DMS 273 treated with DMSO at 0.1 percent for 48 hours (cell line): Measurements from ENCODE around the gene MAEL.
"Not testable (repeated sequence)": the region's sequence is repeated elsewhere in the genome, so short reads cannot be mapped to it uniquely, and the experiment has no call there.

Experiments
- DNase-seq: peaks from one replicate; lab custom pipeline; 2025; lab: John Stamatoyannopoulos, UW

MAEL gene

DNA sequence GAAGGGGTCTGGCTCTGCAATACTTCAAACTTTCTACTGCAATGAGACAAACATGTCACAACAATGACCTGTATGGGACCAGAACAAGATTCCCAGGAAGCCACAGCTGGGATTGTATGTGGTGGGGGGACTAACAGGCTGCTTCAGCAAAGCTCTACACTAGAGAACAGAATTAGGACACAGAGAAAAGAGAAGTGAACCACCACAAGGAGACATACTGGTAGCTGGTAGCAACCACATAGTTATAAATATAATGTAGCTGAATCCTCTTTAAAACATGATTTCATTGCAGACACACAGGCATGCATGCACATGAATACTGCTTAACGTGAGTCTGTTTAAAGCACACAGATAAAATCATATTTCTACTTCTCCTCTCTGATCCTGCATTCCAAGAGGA lies 10.3 kb upstream of the MAEL start:
- DNase-seq: no peak

GRCh38 chr1:166980383-166980782 lies 8.7 kb upstream of the MAEL start:
- no peak for DNase-seq

GRCh38 chr1:166980818-166981217 lies 8.3 kb upstream of the MAEL start:
- no peak for DNase-seq

DNA sequence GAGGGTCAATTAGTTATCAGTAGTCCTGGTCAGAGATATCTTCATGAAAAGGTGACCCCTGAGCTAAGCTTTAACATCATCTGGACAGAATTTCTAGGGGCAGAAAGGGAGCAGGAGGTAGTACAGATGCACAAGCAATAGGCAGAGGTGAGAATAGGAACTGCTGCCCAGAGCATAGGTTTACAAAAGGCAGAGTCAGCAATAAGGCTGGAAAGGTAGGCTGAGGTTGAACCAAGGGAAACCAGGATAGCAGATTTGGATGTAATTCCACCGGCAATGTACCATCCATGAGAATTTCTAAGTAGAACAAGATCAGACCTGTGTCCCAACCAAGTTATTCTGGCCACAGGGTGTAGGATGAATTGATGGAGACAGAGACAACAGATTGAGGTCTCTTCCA lies 7.5 kb upstream of the MAEL start:
- no peak for DNase-seq

DNA sequence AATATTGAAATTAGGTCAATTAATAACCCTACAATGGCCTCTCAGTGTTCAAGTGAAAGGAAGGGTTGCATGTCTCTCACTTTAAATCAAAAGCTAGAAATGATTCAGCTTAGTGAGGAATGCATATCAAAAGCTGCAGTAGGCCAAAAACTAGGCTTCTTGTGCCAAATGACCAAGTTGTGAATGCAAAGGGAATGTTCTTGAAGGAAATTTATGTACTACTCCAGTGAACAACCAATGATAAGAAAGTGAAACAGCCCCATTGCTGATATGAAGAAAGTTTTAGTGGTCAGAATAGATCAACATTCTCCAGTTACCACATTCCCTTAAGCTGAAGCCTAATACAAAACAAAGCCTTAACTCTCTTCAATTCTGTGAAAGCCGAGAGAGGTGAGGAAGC lies 10.0 kb downstream of the MAEL start:
- DNase-seq: no peak

- DNase-seq: no peak
Observed at GRCh38 chr1:166999500-167000055, 10.5 kb downstream of the MAEL start.

- no peak for DNase-seq
Observed at GRCh38 chr1:167000546-167000945, 11.5 kb downstream of the MAEL start.

DNA sequence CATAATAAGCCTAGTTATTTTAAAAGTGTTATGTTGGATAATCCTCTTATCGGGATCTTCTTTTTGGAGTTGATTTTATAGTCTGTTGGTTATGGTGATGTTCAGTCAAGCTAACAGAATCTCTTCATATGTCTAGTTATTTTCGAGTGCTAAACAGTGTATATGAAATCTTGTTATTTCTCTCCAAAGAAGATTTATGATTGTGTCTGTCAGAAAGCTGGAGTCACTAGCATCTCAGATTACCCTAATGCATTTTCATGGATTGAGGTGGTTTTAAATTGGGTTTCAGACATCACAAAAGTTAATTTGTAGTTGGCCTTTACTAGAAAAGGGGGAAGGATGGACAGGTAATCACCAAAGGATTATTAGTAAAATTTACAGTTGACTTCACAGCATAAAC lies 13.3 kb downstream of the MAEL start:
- DNase-seq: no peak

DNA sequence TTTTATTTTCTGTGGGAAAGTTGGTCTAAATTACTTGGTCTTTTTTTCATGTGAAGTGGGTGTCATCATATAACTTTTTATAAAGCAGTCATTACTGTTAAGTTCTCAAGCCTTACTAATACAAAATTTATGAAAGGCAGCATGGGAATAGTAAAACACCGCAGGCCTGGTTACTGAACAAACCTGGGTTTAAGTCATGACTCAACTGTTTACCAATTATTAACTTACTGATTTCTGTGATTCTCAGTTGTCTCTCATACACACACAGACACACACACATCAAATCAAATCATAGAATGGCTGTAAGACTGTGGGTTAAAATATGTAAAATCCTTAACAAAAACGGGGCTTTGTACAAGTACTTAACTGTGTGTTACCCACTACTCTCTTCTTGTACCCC lies 14.6 kb downstream of the MAEL start:
- no peak for DNase-seq

DNA sequence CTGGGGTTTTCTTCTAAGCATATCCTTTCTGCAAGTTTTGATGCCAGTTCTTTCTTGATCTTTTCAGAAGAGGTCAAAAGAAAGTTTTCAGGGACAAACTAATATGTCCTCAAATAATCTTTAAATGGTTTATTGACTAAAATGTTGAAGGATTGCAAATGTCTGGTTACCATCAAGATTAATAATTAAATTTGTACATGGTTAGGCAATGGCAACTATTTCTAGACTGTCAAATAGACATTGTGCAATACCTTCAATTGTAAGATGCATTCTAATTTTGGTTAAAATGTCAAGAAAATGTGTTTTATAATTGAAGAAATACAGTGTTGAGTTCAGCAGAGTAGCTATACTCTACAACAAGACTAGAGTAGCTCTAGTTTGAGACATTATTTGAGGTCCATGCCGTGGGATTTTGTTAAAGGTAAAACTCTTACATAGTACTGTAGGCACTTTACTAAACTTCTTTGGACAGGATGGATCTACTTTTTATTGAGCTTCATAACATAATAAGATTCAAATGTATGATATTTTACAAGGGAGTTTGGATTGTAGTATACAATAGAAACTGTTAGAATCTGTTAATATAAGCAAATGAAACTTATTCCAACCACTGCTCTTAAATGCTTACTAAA lies 22.6 kb downstream of the MAEL start:
- DNase-seq: no peak

DNA sequence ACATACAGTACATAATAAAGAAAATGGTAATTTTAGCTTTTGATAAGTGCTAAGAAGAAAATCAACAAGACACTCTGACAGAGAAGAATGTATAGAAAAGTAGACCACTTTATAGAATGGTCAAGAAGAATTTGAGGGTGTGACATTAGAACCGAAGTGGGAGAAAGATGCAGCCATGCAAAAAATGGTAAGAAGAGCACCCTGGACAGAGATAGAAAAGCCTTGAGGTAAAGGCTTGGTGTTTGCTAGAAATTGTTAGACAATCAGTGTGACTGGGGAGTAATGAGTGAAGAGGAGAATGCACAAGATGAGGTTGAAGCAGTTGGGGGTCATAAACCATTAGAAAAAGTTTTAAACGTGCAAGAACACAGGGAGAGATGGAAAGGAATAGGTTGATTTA lies 23.5 kb downstream of the MAEL start:
- DNase-seq: no peak

GRCh38 chr1:167013108-167013929 lies 24.2 kb downstream of the MAEL start:
- no peak for DNase-seq

- DNase-seq: no peak
Observed at GRCh38 chr1:167016100-167016750, 27.1 kb downstream of the MAEL start.

DNA sequence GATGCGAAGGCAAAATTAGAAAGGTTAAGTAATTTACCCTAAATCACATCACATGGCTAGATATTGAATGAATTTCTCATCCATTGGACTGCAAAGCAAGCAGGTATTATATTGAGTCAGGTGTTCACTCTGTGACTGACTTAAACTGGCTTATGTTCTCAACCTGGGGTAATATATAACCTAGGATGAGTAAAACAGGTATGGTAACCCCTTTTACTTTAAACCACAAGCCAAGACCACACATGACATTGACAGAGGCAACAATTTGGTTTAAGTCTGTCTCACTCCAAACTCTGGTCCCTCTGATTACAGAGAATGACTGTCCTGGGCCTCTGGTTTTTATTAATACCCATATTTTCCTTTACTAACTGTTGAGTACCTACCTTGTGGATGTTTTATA lies 33.3 kb downstream of the MAEL start:
- no peak for DNase-seq

GRCh38 chr1:167029553-167029952 lies 40.5 kb downstream of the MAEL start:
- not testable (repeated sequence) for DNase-seq

DNA sequence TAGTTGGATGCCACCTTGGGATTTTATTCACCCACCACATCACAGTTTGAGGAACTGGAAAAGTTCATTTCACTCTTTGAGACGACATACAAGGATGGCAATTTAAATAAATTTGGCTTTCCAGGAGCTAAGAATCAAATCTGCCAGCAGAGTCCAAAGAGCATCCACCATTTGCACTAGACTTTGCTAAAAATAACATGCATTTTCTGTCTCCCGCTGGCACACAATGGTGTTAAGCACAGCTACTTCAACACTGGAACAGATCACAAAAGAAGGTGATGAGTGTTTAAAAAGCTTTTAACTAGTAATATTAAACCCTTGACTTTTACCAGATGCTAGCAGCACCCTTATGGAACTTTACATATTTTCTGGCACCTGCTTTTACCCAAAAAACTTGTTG lies 44.6 kb downstream of the MAEL start:
- no peak for DNase-seq

GRCh38 chr1:167043752-167044488 lies 54.8 kb downstream of the MAEL start:
- peak; percentile 37 for DNase-seq

GRCh38 chr1:167051907-167052306 lies 62.8 kb downstream of the MAEL start:
- DNase-seq: no peak

DNA sequence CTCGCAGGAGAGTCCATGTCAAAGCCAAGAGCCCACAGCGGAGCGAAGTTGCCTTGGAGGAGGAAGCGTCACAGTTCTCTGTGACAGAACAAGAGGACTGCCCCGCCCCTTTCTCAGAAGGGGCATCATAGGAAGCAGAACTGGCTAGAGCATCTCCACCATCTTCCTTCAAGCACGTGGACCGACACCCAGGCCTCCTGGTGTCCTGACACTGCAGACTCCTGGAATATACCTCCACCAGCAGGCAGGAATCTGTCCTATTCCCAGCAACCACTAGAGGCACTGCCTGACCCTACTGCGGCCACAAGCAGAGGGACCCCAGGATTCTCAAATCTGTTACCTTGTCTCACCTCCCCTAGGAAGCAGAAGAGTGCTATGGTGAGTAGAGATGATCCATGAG lies 63.3 kb downstream of the MAEL start:
- no peak for DNase-seq

DNA sequence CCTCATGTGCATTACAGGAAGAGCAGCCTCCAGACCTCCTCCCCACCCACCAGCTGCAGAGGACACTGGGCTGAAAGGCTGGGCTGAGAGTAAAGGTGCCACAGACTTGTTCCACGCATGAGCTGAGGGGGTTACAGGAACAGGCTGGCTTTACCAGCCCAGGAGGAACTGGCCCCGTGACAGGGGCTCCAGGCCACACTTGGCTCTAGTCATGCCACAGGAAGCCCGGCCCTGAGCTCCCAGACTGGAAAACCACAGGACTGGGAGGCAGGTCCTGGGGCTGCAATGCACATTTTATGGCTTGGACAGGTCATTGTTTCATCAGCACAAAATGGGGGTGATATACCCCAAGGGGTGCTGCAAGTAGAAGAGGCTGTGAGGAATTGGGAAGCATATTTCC lies 65.5 kb downstream of the MAEL start:
- no peak for DNase-seq

- DNase-seq: no peak
Observed at GRCh38 chr1:167054946-167055630, 66.0 kb downstream of the MAEL start.
